HepG2 (cell line): ENCODE results near the gene TBC1D24. TPM values are rescaled to one million over a fixed set of nuclear protein-coding genes. Genes with fewer than 3 reads are reported as not detected.

Experiments
- ATF1 ChIP-seq: IDR thresholded peaks from 2 replicates; pipeline ENCODE4 v1.6.1; 2016; ENCODE audit warnings: mild to moderate bottlenecking, control low read depth
- CC2D1A ChIP-seq: sonication (generic); formaldehyde crosslinking; IDR thresholded peaks from 2 replicates; pipeline ENCODE4 v1.8.1; 2023; ENCODE audit warnings: mild to moderate bottlenecking, missing genetic modification reagents
- FOXA3 ChIP-seq: IDR thresholded peaks from 2 replicates; pipeline ENCODE4 v1.6.1; 2016; ENCODE audit warnings: missing genetic modification reagents, missing compliant biosample characterization
- GZF1 ChIP-seq: sonication (generic); formaldehyde crosslinking; IDR thresholded peaks from 2 replicates; pipeline ENCODE4 v1.5.1; 2020; ENCODE audit warnings: mild to moderate bottlenecking, missing genetic modification reagents
- JDP2 ChIP-seq: sonication (generic); formaldehyde crosslinking; IDR thresholded peaks from 2 replicates; pipeline ENCODE4 v1.8.1; 2022; ENCODE audit warnings: missing genetic modification reagents, borderline replicate concordance
- KLF12 ChIP-seq: sonication (generic); formaldehyde crosslinking; IDR thresholded peaks from 2 replicates; pipeline ENCODE4 v1.4.0; 2020; ENCODE audit warnings: missing genetic modification reagents, borderline replicate concordance
- LCORL ChIP-seq, 2 experiments: fragments of 450-650 bp in 1 of 2; sonication (generic) in 1 of 2; formaldehyde crosslinking in 1 of 2; IDR thresholded peaks; 2 replicates each; pipeline versions ENCODE4 v1.5.0 to v1.6.1; 2017 to 2020; ENCODE audit warnings: antibody characterized with exemption in 1 of 2, missing genetic modification reagents in 1 of 2
- NCOA5 ChIP-seq: sonication (generic); formaldehyde crosslinking; IDR thresholded peaks from 2 replicates; pipeline ENCODE4 v1.4.0; 2020; ENCODE audit warnings: missing genetic modification reagents
- NFKB2 ChIP-seq: sonication (generic); formaldehyde crosslinking; IDR thresholded peaks from 2 replicates; pipeline ENCODE4 v1.4.0; 2020; ENCODE audit warnings: missing genetic modification reagents, borderline replicate concordance
- PBX3 ChIP-seq: sonication (generic); formaldehyde crosslinking; IDR thresholded peaks from 2 replicates; pipeline ENCODE4 v1.8.1; 2023; ENCODE audit warnings: missing genetic modification reagents, inconsistent platforms, borderline replicate concordance
- POGZ ChIP-seq: sonication (generic); formaldehyde crosslinking; IDR thresholded peaks from 2 replicates; pipeline ENCODE4 v1.4.0; 2020; ENCODE audit warnings: mild to moderate bottlenecking, missing genetic modification reagents
- SMAD3 ChIP-seq: sonication (generic); formaldehyde crosslinking; IDR thresholded peaks from 2 replicates; pipeline ENCODE4 v1.4.0; 2020; ENCODE audit warnings: missing genetic modification reagents
- SP1 ChIP-seq, 2 experiments: fragments of 450-650 bp in 1 of 2; sonication (generic) in 1 of 2; formaldehyde crosslinking in 1 of 2; IDR thresholded peaks; 2 replicates each; pipeline versions ENCODE4 v1.4.0 to v1.6.1; 2016 to 2020; ENCODE audit warnings: missing genetic modification reagents in 1 of 2
- SP4 ChIP-seq: sonication (generic); formaldehyde crosslinking; IDR thresholded peaks from 2 replicates; pipeline ENCODE4 v1.8.1; 2023; ENCODE audit warnings: mild to moderate bottlenecking, missing genetic modification reagents
- TMF1 ChIP-seq: sonication (generic); formaldehyde crosslinking; IDR thresholded peaks from 2 replicates; pipeline ENCODE4 v1.8.1; 2022; ENCODE audit warnings: low read depth, missing genetic modification reagents
- ZFAT ChIP-seq: sonication (generic); formaldehyde crosslinking; conservative IDR thresholded peaks from 2 replicates; pipeline ENCODE4 v1.8.1; 2023; ENCODE audit warnings: missing genetic modification reagents, inconsistent platforms
- ZNF570 ChIP-seq: sonication (generic); formaldehyde crosslinking; IDR thresholded peaks from 2 replicates; pipeline ENCODE4 v1.4.0; 2020; ENCODE audit warnings: mild to moderate bottlenecking, missing genetic modification reagents, borderline replicate concordance
- ZNF737 ChIP-seq: sonication (generic); formaldehyde crosslinking; IDR thresholded peaks from 2 replicates; pipeline ENCODE4 v1.5.0; 2020; ENCODE audit warnings: missing genetic modification reagents, mild to moderate bottlenecking, borderline replicate concordance
- polyA plus RNA-seq, 8 experiments: library from polyadenylated mRNA; depleted of rRNA in 3 of 8; stranded (reverse) in 7 of 8; unstranded in 1 of 8; fragments of >200 nt; fragmentation: Illumina TruSeq in 4 of 8; extraction: Trizol in 4 of 8; gene quantifications; 2 replicates each; pipeline versions ENCODE4 v1.2.1 to v1.2.3, GENCODE V29; 2011 to 2016; ENCODE audit warnings: low read depth in 4 of 8, missing spikeins in 1 of 8, mixed read lengths in 1 of 8; ENCODE audit not compliant: insufficient read depth in 1 of 8
- total RNA-seq, 5 experiments: library from RNA; depleted of rRNA; stranded (reverse); fragments of >200 nt; fragmentation: Illumina TruSeq; extraction: Trizol; gene quantifications; 2 replicates each; pipeline ENCODE4 v1.2.3, GENCODE V29; 2016; ENCODE audit warnings: low read depth in 1 of 5
- TF ChIP-seq, protein P1 (sequence below): sonication (generic); formaldehyde crosslinking; IDR thresholded peaks from one replicate; pipeline ENCODE4 v1.5.1; 2020; ENCODE audit warnings: mild to moderate bottlenecking, missing genetic modification reagents; ENCODE audit errors: not compliant biosample characterization
- TF ChIP-seq, protein P2 (sequence below): fragments of 450-650 bp; IDR thresholded peaks from 2 replicates; pipeline ENCODE4 v1.6.1; 2017; ENCODE audit warnings: mild to moderate bottlenecking

TBC1D24 gene
- total and polyA plus RNA-seq, 2 of the 13 experiments (the other 11 are each of a cell fraction or from before 2014, with no cell fraction given): 7.7 to 13.7 TPM

DNA sequence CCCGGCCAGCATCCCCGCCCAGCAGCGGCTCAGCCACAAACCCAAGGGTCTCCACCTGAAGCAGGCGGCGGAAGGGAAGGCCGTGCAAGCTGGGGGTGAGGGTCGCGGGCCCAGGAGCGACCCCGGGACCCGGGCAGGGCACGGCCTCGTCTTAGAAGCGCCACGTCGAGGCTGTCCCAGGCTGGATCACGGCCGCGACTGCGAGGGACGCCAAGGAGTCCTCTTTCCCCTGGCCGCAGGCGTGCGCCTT, 46.2 kb upstream of the TBC1D24 start (continued):
- TF ChIP-seq NFKB2 (CRISPR knock-in tag) (no peak; the same call in 1 of the 2 replicates), LCORL (IDR thresholded peaks at IDR 0.05) (no peak), LCORL (CRISPR knock-in tag; IDR thresholded peaks at IDR 0.05) (no peak), NCOA5 (CRISPR knock-in tag) (no peak), ZNF570 (CRISPR knock-in tag) (no peak), SP1 (IDR thresholded peaks at IDR 0.05) (no peak), SP1 (CRISPR knock-in tag; IDR thresholded peaks at IDR 0.05) (no peak), JDP2 (CRISPR knock-in tag) (no peak), POGZ (CRISPR knock-in tag) (no peak), GZF1 (CRISPR knock-in tag) (no peak), SMAD3 (CRISPR knock-in tag) (no peak), SP4 (CRISPR knock-in tag) (no peak), FOXA3 (CRISPR knock-in tag) (no peak), ATF1 (no peak), ZFAT (CRISPR knock-in tag) (no peak), KLF12 (no peak), PBX3 (no peak), CC2D1A (CRISPR knock-in tag) (no peak), TMF1 (CRISPR knock-in tag) (0 out of 2 replicates have a peak, but pooled peaks have one; percentile 41), ZNF737 (no peak)
- TF ChIP-seq, protein P1, sequence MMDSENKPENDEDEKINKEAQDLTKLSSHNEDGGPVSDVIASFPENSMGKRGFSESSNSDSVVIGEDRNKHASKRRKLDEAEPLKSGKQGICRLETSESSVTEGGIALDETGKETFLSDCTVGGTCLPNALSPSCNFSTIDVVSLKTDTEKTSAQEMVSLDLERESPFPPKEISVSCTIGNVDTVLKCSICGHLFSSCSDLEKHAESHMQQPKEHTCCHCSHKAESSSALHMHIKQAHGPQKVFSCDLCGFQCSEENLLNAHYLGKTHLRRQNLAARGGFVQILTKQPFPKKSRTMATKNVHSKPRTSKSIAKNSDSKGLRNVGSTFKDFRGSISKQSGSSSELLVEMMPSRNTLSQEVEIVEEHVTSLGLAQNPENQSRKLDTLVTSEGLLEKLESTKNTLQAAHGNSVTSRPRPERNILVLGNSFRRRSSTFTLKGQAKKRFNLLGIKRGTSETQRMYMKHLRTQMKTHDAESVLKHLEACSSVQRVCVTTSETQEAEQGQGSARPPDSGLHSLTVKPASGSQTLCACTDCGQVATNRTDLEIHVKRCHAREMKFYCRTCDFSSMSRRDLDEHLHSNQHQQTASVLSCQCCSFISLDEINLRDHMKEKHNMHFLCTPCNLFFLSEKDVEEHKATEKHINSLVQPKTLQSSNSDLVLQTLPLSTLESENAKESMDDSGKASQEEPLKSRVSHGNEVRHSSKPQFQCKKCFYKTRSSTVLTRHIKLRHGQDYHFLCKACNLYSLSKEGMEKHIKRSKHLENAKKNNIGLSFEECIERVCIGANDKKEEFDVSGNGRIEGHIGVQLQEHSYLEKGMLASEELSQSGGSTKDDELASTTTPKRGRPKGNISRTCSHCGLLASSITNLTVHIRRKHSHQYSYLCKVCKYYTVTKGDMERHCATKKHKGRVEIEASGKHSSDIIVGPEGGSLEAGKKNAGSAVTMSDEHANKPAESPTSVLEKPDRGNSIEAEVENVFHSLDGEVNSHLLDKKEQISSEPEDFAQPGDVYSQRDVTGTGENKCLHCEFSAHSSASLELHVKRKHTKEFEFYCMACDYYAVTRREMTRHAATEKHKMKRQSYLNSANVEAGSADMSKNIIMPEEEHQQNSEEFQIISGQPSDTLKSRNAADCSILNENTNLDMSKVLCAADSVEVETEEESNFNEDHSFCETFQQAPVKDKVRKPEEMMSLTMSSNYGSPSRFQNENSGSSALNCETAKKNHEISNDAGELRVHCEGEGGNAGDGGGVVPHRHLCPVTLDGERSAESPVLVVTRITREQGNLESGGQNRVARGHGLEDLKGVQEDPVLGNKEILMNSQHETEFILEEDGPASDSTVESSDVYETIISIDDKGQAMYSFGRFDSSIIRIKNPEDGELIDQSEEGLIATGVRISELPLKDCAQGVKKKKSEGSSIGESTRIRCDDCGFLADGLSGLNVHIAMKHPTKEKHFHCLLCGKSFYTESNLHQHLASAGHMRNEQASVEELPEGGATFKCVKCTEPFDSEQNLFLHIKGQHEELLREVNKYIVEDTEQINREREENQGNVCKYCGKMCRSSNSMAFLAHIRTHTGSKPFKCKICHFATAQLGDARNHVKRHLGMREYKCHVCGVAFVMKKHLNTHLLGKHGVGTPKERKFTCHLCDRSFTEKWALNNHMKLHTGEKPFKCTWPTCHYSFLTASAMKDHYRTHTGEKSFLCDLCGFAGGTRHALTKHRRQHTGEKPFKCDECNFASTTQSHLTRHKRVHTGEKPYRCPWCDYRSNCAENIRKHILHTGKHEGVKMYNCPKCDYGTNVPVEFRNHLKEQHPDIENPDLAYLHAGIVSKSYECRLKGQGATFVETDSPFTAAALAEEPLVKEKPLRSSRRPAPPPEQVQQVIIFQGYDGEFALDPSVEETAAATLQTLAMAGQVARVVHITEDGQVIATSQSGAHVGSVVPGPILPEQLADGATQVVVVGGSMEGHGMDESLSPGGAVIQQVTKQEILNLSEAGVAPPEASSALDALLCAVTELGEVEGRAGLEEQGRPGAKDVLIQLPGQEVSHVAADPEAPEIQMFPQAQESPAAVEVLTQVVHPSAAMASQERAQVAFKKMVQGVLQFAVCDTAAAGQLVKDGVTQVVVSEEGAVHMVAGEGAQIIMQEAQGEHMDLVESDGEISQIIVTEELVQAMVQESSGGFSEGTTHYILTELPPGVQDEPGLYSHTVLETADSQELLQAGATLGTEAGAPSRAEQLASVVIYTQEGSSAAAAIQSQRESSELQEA: no peak
- TF ChIP-seq, protein P2, sequence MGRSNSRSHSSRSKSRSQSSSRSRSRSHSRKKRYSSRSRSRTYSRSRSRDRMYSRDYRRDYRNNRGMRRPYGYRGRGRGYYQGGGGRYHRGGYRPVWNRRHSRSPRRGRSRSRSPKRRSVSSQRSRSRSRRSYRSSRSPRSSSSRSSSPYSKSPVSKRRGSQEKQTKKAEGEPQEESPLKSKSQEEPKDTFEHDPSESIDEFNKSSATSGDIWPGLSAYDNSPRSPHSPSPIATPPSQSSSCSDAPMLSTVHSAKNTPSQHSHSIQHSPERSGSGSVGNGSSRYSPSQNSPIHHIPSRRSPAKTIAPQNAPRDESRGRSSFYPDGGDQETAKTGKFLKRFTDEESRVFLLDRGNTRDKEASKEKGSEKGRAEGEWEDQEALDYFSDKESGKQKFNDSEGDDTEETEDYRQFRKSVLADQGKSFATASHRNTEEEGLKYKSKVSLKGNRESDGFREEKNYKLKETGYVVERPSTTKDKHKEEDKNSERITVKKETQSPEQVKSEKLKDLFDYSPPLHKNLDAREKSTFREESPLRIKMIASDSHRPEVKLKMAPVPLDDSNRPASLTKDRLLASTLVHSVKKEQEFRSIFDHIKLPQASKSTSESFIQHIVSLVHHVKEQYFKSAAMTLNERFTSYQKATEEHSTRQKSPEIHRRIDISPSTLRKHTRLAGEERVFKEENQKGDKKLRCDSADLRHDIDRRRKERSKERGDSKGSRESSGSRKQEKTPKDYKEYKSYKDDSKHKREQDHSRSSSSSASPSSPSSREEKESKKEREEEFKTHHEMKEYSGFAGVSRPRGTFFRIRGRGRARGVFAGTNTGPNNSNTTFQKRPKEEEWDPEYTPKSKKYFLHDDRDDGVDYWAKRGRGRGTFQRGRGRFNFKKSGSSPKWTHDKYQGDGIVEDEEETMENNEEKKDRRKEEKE: no peak
